ENCODE results near the gene CHCHD10. TPM values are rescaled to one million over a fixed set of nuclear protein-coding genes. Genes with fewer than 3 reads are reported as not detected.
A peak's percentile ranks its signal among the peaks of the same experiment; 100 is the strongest.

Gene CHCHD10
- total RNA-seq, 4 donors from 2014 or later = 112 to 219 (median 142) TPM

GRCh38 chr22:23790819-23791737, 23.3 kb upstream of the CHCHD10 start:
- H3K4me1 ChIP-seq = peaks cover 0 to 26% (median 10%) of the 10 kb centered on the region in 4 donors
- DNase-seq = peak in 1 of 3 donors; percentile 33
- no peaks in the 10 kb centered on the region for H3K9me3 ChIP-seq
- H3K4me3 ChIP-seq = no peak overlapping the region
- no peak for TF ChIP-seq CTCF (IDR thresholded peaks at IDR 0.05)
- no peak for TF ChIP-seq POLR2A (IDR thresholded peaks at IDR 0.05)
- H3K27me3 ChIP-seq = no peaks in the 10 kb centered on the region
- peaks cover 0 to 50% (median 1%) of the 10 kb centered on the region in 3 donors for H3K36me3 ChIP-seq
- no peak overlapping the region for H3K27ac ChIP-seq

GRCh38 chr22:23789638-23790037, 21.9 kb upstream of the CHCHD10 start:
- Histone ChIP-seq H3K36me3 (peaks cover 0 to 36% (median 0%) of the 10 kb centered on the region in 3 donors), H3K4me1 (peaks cover 0 to 28% (median 10%) of the 10 kb centered on the region in 4 donors), H3K27me3 (no peaks in the 10 kb centered on the region), H3K4me3 (no peak overlapping the region), H3K9me3 (no peaks in the 10 kb centered on the region), H3K27ac (no peak overlapping the region)
- DNase-seq = peak in 1 of 3 donors; percentile 19
- TF ChIP-seq CTCF (IDR thresholded peaks at IDR 0.05) = no peak
- no peak for TF ChIP-seq POLR2A (IDR thresholded peaks at IDR 0.05)

GRCh38 chr22:23789121-23789520, 21.3 kb upstream of the CHCHD10 start:
- Histone ChIP-seq H3K36me3 (peaks cover 0 to 30% (median 0%) of the 10 kb centered on the region in 3 donors), H3K27ac (no peak overlapping the region), H3K27me3 (no peaks in the 10 kb centered on the region), H3K4me3 (no peak overlapping the region), H3K4me1 (peaks cover 0 to 33% (median 10%) of the 10 kb centered on the region in 4 donors), H3K9me3 (no peaks in the 10 kb centered on the region)
- TF ChIP-seq CTCF (IDR thresholded peaks at IDR 0.05) (no peak), POLR2A (IDR thresholded peaks at IDR 0.05) (no peak)
- DNase-seq = peak in 1 of 3 donors; percentile 7

GRCh38 chr22:23787910-23788309, 20.1 kb upstream of the CHCHD10 start:
- H3K27me3 ChIP-seq = no peaks in the 10 kb centered on the region
- no peak for TF ChIP-seq POLR2A (IDR thresholded peaks at IDR 0.05)
- TF ChIP-seq CTCF (IDR thresholded peaks at IDR 0.05) = no peak
- peaks cover 0 to 35% (median 10%) of the 10 kb centered on the region in 4 donors for H3K4me1 ChIP-seq
- H3K4me3 ChIP-seq = peak overlapping the region; percentile 84 to 98 (median 92)
- H3K36me3 ChIP-seq = peaks cover 0 to 18% (median 0%) of the 10 kb centered on the region in 3 donors
- H3K27ac ChIP-seq = peak overlapping the region in 3 of 4 donors; percentile 98 to 100 (median 100)
- H3K9me3 ChIP-seq = no peaks in the 10 kb centered on the region
- DNase-seq = peak in 1 of 3 donors; percentile 10

- no peak for DNase-seq
These were observed 19.8 kb upstream of the CHCHD10 start for GRCh38 chr22:23787600-23787896.

More at GRCh38 chr22:23787600-23787896, 19.8 kb upstream of the CHCHD10 start:
- peak overlapping the region; percentile 98 to 100 (median 100) for H3K27ac ChIP-seq
- TF ChIP-seq CTCF (IDR thresholded peaks at IDR 0.05) = peak in 1 of 6 experiments; percentile 3
- TF ChIP-seq POLR2A (IDR thresholded peaks at IDR 0.05) = no peak
- no peaks in the 10 kb centered on the region for H3K9me3 ChIP-seq
- H3K4me1 ChIP-seq = peaks cover 0 to 35% (median 10%) of the 10 kb centered on the region in 4 donors
- H3K4me3 ChIP-seq = peak overlapping the region; percentile 84 to 98 (median 92)
- H3K36me3 ChIP-seq = peaks cover 0 to 15% (median 0%) of the 10 kb centered on the region in 3 donors
- no peaks in the 10 kb centered on the region for H3K27me3 ChIP-seq

All from Peyer's patch (tissue), 4 donors.